Stomach (tissue), 9 donors: ENCODE data around the gene AMPD2. TPM values are rescaled to one million over a fixed set of nuclear protein-coding genes. Genes with fewer than 3 reads are reported as not detected.

ENCODE experiments used
- DNase-seq, 2 donors: peaks; one replicate each; pipeline versions ENCODE4 v3.0.0 to v3.0.0-alpha.2; 2013 to 2019
- H3K27ac ChIP-seq, 5 donors: fragments of 200-600 bp in 4 of 5; sonication (generic) in 4 of 5; one replicate each; pipeline ENCODE4 v1.5.1; 2013 to 2019; ENCODE audit warnings: mild to moderate bottlenecking in 1 of 5, moderate library complexity in 1 of 5
- H3K27me3 ChIP-seq, 3 donors: fragments of 200-600 bp; sonication (generic); one replicate each; pipeline ENCODE4 v1.5.1; 2017 to 2019; ENCODE audit warnings: mixed run types in 1 of 3
- H3K36me3 ChIP-seq, 4 donors: fragments of 200-600 bp; sonication (generic); 1 replicate in 3 of 4; 2 replicates in 1 of 4; pipeline ENCODE4 v1.5.1; 2016 to 2019
- H3K4me1 ChIP-seq, 4 donors: fragments of 200-600 bp; sonication (generic); one replicate each; pipeline ENCODE4 v1.5.1; 2016 to 2019
- H3K4me3 ChIP-seq, 4 donors: fragments of 200-600 bp; sonication (generic) in 3 of 4; one replicate each; pipeline ENCODE4 v1.5.1; 2016 to 2019; ENCODE audit warnings: mild to moderate bottlenecking in 1 of 4
- H3K9me3 ChIP-seq, 4 donors: fragments of 200-600 bp; sonication (generic); one replicate each; pipeline ENCODE4 v1.5.1; 2016 to 2019
- CTCF ChIP-seq, 7 experiments: fragments of 450-650 bp in 4 of 7; fragments of 200-600 bp in 3 of 7; sonication (generic) in 3 of 7; IDR thresholded peaks; one replicate each; pipeline ENCODE4 v1.5.1; 2016 to 2019; ENCODE audit warnings: antibody characterized with exemption in 7 of 7, control low read depth in 2 of 7, mild to moderate bottlenecking in 1 of 7
- EP300 ChIP-seq: sonication (generic); formaldehyde crosslinking; IDR thresholded peaks from one replicate; pipeline ENCODE4 v1.6.1; 2017; ENCODE audit warnings: antibody characterized with exemption
- POLR2A ChIP-seq, 4 donors: fragments of 450-650 bp; IDR thresholded peaks; one replicate each; pipeline ENCODE4 v1.6.1; 2016; ENCODE audit warnings: antibody characterized with exemption in 4 of 4, control low read depth in 2 of 4, mild to moderate bottlenecking in 1 of 4, moderate library complexity in 1 of 4
- POLR2AphosphoS5 ChIP-seq, 3 donors: sonication (generic); formaldehyde crosslinking; IDR thresholded peaks; one replicate each; pipeline ENCODE4 v1.6.1; 2016; ENCODE audit warnings: antibody characterized with exemption in 3 of 3
- WGBS, 5 donors: extraction: QIAGEN DNeasy Blood & Tissue Kit in 3 of 5; methylation state at CpG; one replicate each; pipeline versions ENCODE4 v1.1.5 to v1.1.7; 2013 to 2018; 5-methylcytosine and 5-hydroxymethylcytosine counted together
- intact Hi-C: fragments of 100-400 bp; cut with DNase I; formaldehyde crosslinking; loops from one replicate; pipeline ENCODE4 v1.15.1; 2023; ENCODE audit warnings: low total_unique reads
- polyA plus RNA-seq, 3 donors: library from polyadenylated mRNA; stranded (reverse); fragments of 200-250 nt; gene quantifications; one replicate each; pipeline ENCODE4 v1.2.3, GENCODE V29; 2013
- total RNA-seq, 5 donors: library from RNA; depleted of rRNA; stranded (reverse); fragments of >200 nt; gene quantifications; one replicate each; pipeline versions ENCODE4 v1.1.0 to v1.2.3, GENCODE V29; 2014 to 2016
- donor health status: healthy with polysubstance abuse.
- donor health status: Bipolar disorder and iron deficiency.
- donor health status: healthy.

AMPD2 gene
- total and polyA plus RNA-seq, 8 donors: 16.1 to 364 (median 72.0) TPM

GRCh38 chr1:109620401-109620791, 759 bp downstream of the AMPD2 start:
- Histone ChIP-seq H3K9me3 (no peaks in the 10 kb centered on the region), H3K27me3 (no peaks in the 10 kb centered on the region), H3K4me3 (peak overlapping the region; percentile 64 to 81 (median 76)), H3K36me3 (peaks cover 0 to 5% (median under 1%) of the 10 kb centered on the region in 4 donors), H3K4me1 (peaks cover 40 to 73% (median 61%) of the 10 kb centered on the region in 4 donors), H3K27ac (peak overlapping the region; percentile 84 to 90 (median 88))
- TF ChIP-seq POLR2AphosphoS5 (IDR thresholded peaks at IDR 0.05): no peak
- TF ChIP-seq EP300: no peak
- no peak for TF ChIP-seq CTCF (IDR thresholded peaks at IDR 0.05)
- no peak for TF ChIP-seq POLR2A (IDR thresholded peaks at IDR 0.05)
- WGBS, 5 donors: 0 to 1% (median 0%) methylated on average over 9 of the region's 9 CpGs
- intact Hi-C loops: no loop called here
- peak in 1 of 2 donors; percentile 69 for DNase-seq

- WGBS, 5 donors: 0 to 4% (median 1%) methylated on average over 8 to 18 of the region's 18 CpGs
- peaks cover 40 to 77% (median 63%) of the 10 kb centered on the region in 4 donors for H3K4me1 ChIP-seq
- DNase-seq: peak; percentile 91 to 98
- peak overlapping the region; percentile 64 to 81 (median 76) for H3K4me3 ChIP-seq
- intact Hi-C loops: no loop called here
- H3K9me3 ChIP-seq: no peaks in the 10 kb centered on the region
- peaks cover 2 to 10% (median 4%) of the 10 kb centered on the region in 4 donors for H3K36me3 ChIP-seq
- peak in 2 of 3 donors; percentile 35 to 71 for TF ChIP-seq POLR2AphosphoS5 (IDR thresholded peaks at IDR 0.05)
- no peak for TF ChIP-seq EP300
- H3K27me3 ChIP-seq: no peaks in the 10 kb centered on the region
- peak overlapping the region; percentile 84 to 90 (median 88) for H3K27ac ChIP-seq
Measured at GRCh38 chr1:109620841-109621286, 1.2 kb downstream of the AMPD2 start.

- Histone ChIP-seq H3K36me3 (peaks cover 9 to 17% (median 11%) of the 10 kb centered on the region in 4 donors), H3K27ac (peak overlapping the region in 4 of 5 donors; percentile 87 to 90 (median 88)), H3K27me3 (no peaks in the 10 kb centered on the region), H3K9me3 (no peaks in the 10 kb centered on the region), H3K4me3 (peak overlapping the region; percentile 64 to 81 (median 76)), H3K4me1 (peaks cover 40 to 77% (median 63%) of the 10 kb centered on the region in 4 donors)
- intact Hi-C loops: no loop called here
- DNase-seq: no peak
- WGBS, 5 donors: 28 to 45% (median 39%) methylated on average over 9 to 13 of the region's 13 CpGs
- TF ChIP-seq POLR2A (IDR thresholded peaks at IDR 0.05) (no peak), CTCF (IDR thresholded peaks at IDR 0.05) (no peak), POLR2AphosphoS5 (IDR thresholded peaks at IDR 0.05) (no peak), EP300 (no peak)
Measured at GRCh38 chr1:109621379-109622136, 1.9 kb downstream of the AMPD2 start.

GRCh38 chr1:109622137-109622892, 2.7 kb downstream of the AMPD2 start:
- 72 to 91% (median 84%) methylated on average over 9 to 11 of the region's 11 CpGs for WGBS, 5 donors
- peaks cover 40 to 71% (median 63%) of the 10 kb centered on the region in 4 donors for H3K4me1 ChIP-seq
- intact Hi-C loops: no loop called here

More at GRCh38 chr1:109622137-109622892, 2.7 kb downstream of the AMPD2 start:
- Histone ChIP-seq H3K27me3 (no peaks in the 10 kb centered on the region), H3K27ac (peak overlapping the region in 3 of 5 donors; percentile 7 to 87 (median 16)), H3K9me3 (no peaks in the 10 kb centered on the region), H3K4me3 (peak overlapping the region in 3 of 4 donors; percentile 64 to 81 (median 79)), H3K36me3 (peaks cover 16 to 24% (median 18%) of the 10 kb centered on the region in 4 donors)
- no peak for DNase-seq
- TF ChIP-seq EP300: no peak
- no peak for TF ChIP-seq POLR2AphosphoS5 (IDR thresholded peaks at IDR 0.05)
- no peak for TF ChIP-seq POLR2A (IDR thresholded peaks at IDR 0.05)
- TF ChIP-seq CTCF (IDR thresholded peaks at IDR 0.05): no peak
